Measurements from ENCODE around the gene CFAP46.

Gene CFAP46

GRCh38 chr10:132913559-132914115 lies 28.7 kb downstream of the CFAP46 start:
- TF ChIP-seq GATA3 (IDR thresholded peaks at IDR 0.05; ENCODE audit: low read depth, low read length) (no peak), GATA2 (IDR thresholded peaks at IDR 0.05; ENCODE audit: low read depth, low read length) (no peak)

DNA sequence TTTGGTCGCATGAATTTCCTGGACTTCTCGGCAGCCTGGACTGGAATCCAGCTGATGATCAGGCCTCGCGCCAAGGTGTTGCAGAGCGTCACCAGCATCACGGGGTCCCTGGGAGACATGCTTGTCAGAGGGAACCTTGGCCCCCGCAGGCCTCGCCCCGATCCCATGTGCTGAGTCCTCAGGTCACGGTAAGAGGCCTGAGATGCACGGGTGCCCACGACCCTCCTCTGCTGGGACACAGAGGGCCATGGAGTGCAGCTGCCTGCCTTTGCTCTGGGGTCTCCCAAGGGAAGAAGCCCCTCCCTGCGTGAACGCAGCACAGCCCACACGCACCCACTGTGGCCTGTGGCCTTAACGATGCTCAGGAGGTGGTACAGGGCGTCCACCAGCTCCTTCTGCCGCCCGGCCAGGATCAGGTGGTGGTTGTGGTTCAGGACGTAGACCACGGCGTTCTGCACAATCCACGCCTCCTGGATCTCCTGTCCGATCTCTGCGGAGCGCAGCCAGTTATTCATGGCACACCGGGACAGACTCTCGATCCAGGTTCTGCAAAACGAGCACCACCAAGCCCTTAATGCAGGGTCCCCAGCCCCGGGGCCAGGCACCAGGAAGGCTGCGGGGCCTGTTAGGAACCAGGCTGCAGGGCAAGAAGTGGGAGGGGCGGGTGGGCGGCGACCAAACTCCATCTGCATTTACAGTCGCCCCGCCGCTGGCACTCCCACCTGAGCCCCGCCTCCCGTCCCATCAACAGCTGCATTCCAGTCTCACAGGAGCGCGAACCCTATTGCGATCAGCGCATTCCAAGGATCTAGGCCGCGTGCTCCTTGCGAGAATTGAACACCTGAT lies 29.4 kb downstream of the CFAP46 start:
- TF ChIP-seq GATA3 (IDR thresholded peaks at IDR 0.05; ENCODE audit: low read depth, low read length) (no peak), GATA2 (IDR thresholded peaks at IDR 0.05; ENCODE audit: low read depth, low read length) (no peak)

- TF ChIP-seq GATA2 (IDR thresholded peaks at IDR 0.05; ENCODE audit: low read depth, low read length) (no peak), GATA3 (IDR thresholded peaks at IDR 0.05; ENCODE audit: low read depth, low read length) (no peak)
These were observed 30.1 kb downstream of the CFAP46 start for GRCh38 chr10:132912225-132912712.

DNA sequence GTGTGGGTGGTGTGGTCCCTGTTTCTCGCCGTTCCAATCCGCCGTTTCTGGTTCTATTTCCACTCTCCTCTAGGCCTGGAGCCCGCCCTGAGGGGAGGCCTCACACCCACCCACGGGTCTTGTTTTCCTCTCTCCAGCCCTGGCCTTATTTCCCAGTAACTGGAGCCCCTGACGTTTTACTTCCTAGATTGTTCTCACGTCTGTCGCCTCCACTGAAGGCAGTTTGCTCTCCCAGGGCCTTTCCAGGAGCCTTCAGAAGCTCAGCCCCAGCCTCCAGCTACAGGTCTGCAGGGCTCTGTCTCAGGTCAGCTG lies 30.6 kb downstream of the CFAP46 start:
- no peak for TF ChIP-seq GATA2 (IDR thresholded peaks at IDR 0.05; ENCODE audit: low read depth, low read length)
- no peak for TF ChIP-seq GATA3 (IDR thresholded peaks at IDR 0.05; ENCODE audit: low read depth, low read length)

DNA sequence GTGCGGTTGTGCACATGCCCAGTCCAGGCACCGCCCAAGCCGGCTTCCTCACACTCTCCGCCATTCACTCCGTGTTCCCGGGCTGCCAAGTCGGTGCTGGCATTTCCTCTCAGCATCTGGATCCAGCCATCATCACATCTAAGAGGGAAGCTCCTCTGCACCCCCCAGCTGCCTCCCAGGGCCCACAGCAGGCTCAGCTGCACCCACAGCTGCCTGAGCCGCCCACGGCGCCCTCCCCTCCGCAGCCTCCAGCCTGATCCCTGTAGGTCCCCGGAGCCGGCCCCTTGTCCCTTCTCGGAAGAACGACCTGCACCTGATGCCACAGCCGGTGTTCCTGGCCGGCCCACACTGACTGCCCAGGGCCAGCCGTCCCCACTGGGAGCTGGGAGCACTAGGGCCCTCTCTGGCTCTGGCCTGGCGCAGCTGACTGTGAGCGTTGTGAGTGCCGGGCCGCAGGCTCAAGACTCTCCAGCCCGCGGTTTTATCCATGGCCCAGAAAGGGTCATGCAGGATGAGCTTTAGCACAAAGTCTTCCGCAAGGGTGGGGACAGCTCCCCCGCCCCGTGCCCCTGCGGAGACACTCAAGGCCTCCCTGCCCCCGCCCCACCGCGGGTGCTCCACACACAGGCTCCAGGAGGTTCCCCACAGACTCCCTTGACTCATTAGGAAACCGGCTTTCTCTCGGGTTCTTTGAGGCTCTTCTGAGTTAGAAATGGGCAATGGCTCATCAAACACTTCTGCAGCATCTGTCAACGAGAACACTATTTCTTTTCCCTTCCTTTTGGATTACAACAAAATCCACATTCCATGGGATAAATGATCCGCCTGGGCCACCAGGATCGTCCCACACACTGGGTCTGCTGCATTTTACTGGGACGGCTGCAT lies 31.2 kb downstream of the CFAP46 start:
- TF ChIP-seq GATA3 (IDR thresholded peaks at IDR 0.05; ENCODE audit: low read depth, low read length) (no peak), GATA2 (IDR thresholded peaks at IDR 0.05; ENCODE audit: low read depth, low read length) (no peak)

DNA sequence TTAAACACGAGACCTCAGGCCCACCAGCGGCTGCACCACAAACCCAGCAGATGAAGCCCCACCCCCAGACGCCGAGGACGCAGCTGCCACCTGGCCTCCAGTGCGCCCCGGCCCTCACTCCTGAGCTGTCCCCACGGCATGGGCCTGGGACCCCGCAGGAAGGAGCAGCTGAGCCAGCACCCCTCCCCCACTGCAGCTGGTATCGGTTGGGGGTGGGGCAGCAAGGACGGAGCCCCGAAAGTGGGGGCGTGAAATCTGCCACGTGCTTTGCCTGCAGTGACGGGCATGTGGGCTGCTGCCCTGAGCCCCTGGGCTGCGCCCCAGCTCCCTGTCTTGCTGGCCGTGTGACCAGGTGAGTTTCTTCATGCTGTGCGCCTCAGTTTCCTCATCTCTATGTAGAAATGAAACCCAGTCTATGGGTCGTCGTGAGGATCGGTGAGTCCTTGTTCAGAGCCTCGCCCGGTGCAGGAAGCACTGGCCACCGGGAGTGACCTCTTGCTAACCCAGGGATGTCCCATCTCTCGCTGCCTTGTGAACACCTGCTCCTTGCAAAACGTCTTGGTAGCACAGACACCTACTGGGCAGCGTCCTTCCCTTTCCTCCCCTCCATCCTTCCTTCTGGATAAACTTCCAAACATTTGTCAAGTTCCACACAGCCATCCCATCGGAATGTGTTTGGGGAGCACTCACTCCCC lies 32.0 kb downstream of the CFAP46 start:
- TF ChIP-seq GATA2 (IDR thresholded peaks at IDR 0.05; ENCODE audit: low read depth, low read length): no peak
- no peak for TF ChIP-seq GATA3 (IDR thresholded peaks at IDR 0.05; ENCODE audit: low read depth, low read length)

- no peak for TF ChIP-seq GATA2 (IDR thresholded peaks at IDR 0.05; ENCODE audit: low read depth, low read length)
- no peak for TF ChIP-seq GATA3 (IDR thresholded peaks at IDR 0.05; ENCODE audit: low read depth, low read length)
These were observed 32.8 kb downstream of the CFAP46 start for GRCh38 chr10:132909491-132910071.

GRCh38 chr10:132908621-132909295 lies 33.6 kb downstream of the CFAP46 start:
- TF ChIP-seq GATA2 (IDR thresholded peaks at IDR 0.05; ENCODE audit: low read depth, low read length) (no peak), GATA3 (IDR thresholded peaks at IDR 0.05; ENCODE audit: low read depth, low read length) (no peak)

DNA sequence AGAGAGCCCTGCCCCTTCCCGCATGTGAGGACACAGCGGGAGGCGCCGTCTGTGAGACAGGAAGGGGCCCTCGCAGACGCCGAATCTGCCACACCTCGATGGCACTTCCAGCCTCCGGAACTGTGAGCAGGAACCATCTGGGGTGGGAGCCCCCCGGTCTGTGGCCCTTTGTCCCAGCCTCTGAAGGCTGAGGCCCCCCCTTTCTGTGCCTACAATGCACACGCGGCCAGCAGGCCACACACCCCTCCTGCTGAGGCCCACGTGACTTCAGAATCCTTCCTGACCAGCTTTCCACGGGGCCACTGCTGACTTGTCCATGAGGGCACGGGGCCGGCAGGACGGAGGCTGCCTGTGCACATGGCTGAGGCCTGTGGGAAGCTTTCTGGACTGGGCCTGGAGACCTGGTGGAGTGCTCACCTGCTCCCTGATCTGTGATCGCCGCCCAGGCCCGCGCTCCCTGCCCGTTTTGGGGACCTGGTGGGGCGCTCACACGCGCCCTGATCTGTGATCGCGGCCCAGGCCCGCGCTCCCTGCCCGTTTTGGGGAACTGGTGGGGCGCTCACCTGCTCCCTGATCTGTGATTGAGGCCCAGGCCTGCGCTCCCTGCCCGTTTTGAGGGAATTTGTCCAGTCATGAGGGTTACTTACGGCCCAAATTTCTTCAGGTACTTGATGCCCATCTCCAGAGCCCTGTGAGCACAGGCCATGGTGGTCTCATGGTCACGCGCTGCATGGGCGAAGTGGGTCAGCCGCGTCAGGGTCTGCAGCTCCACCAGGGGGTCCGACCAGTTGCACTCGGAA lies 34.3 kb downstream of the CFAP46 start:
- TF ChIP-seq GATA3 (IDR thresholded peaks at IDR 0.05; ENCODE audit: low read depth, low read length) (no peak), GATA2 (IDR thresholded peaks at IDR 0.05; ENCODE audit: low read depth, low read length) (no peak)

DNA sequence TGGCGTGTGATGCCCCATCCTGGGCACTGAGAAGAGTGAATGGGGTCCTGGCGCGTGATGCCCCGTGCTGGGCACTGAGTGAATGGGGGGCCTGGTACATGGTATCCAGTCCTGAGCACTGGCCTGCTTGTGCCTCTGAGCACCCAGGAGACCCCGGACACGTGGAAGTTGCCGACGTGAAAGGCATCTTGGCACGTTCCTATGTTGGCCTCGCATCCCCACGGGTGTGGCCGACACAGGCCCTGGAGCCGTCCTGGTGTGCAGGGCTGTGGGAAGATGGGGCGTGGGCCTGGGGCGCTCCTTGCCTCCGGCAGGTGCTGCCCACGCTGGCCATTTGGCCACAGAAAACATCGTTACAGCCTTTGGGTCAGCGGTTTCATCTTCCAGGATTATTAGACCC lies 35.5 kb downstream of the CFAP46 start:
- no peak for TF ChIP-seq GATA3 (IDR thresholded peaks at IDR 0.05; ENCODE audit: low read depth, low read length)
- TF ChIP-seq GATA2 (IDR thresholded peaks at IDR 0.05; ENCODE audit: low read depth, low read length): no peak

DNA sequence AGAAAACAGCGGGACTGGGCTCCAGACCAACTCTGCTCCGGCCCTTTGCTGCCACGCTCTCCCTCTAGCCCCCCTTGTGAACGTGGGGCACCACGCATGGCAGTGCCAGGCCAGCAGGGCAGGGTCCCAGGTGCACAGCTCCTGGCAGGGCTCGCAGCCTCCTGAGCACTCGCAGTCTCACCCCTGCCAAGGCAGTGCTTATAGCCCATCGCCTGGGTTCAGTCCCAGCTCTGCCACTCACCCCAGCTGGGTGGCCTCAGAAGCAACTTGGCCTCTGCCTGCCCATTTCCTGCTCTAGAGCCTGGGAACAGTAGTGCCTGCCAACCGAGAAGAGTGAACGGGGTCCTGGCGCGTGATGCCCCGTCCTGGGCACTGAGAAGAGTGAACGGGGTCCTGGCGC lies 36.3 kb downstream of the CFAP46 start:
- TF ChIP-seq GATA3 (IDR thresholded peaks at IDR 0.05; ENCODE audit: low read depth, low read length) (no peak), GATA2 (IDR thresholded peaks at IDR 0.05; ENCODE audit: low read depth, low read length) (no peak)

DNA sequence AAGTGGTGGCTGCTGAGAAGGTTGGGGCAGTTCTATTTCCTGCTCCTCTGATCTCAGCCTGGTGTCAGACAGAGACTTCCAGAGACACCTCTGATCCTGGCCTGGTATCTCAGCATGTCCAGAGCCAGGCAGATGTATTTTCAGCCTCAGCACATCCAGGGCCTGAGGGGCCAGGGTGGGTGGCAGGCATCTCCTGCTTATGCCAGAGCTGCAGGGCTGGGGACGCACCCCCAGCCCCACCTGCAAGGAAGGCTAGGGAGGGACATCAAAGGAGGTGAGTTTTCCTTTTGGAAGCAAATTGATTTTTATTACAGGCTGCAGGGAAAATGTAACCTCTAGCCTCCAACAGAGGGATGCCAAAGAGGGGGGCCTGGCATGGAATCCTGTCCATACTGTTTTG lies 36.7 kb downstream of the CFAP46 start:
- TF ChIP-seq GATA3 (IDR thresholded peaks at IDR 0.05; ENCODE audit: low read depth, low read length) (no peak), GATA2 (IDR thresholded peaks at IDR 0.05; ENCODE audit: low read depth, low read length) (no peak)

Measured in SH-SY5Y (cell line).